Measurements from ENCODE around the gene KIF21A.

KIF21A gene

GRCh38 chr12:39393179-39393578 is 49.7 kb downstream of the KIF21A start:
- TF ChIP-seq CTCF (IDR thresholded peaks at IDR 0.05; ENCODE audit: insufficient read depth, low read depth, low read length, missing control alignments), result no peak
- H3K4me3 ChIP-seq (ENCODE audit: low read depth, low read length), result no peak overlapping the region
- DNase-seq (ENCODE audit: low read depth), result no peak

- TF ChIP-seq CTCF (IDR thresholded peaks at IDR 0.05; ENCODE audit: insufficient read depth, low read depth, low read length, missing control alignments), result no peak
Observed at GRCh38 chr12:39392154-39392925, 50.6 kb downstream of the KIF21A start.

GRCh38 chr12:39390752-39391151 is 52.2 kb downstream of the KIF21A start:
- no peak for DNase-seq (ENCODE audit: low read depth)
- no peak overlapping the region for H3K4me3 ChIP-seq (ENCODE audit: low read depth, low read length)
- TF ChIP-seq CTCF (IDR thresholded peaks at IDR 0.05; ENCODE audit: insufficient read depth, low read depth, low read length, missing control alignments), result no peak

More at GRCh38 chr12:39392154-39392925, 50.6 kb downstream of the KIF21A start:
- no peak overlapping the region for H3K4me3 ChIP-seq (ENCODE audit: low read depth, low read length)
- DNase-seq (ENCODE audit: low read depth), result no peak

GRCh38 chr12:39389399-39390150 is 53.3 kb downstream of the KIF21A start:
- H3K4me3 ChIP-seq (ENCODE audit: low read depth, low read length), result no peak overlapping the region
- DNase-seq (ENCODE audit: low read depth), result no peak
- no peak for TF ChIP-seq CTCF (IDR thresholded peaks at IDR 0.05; ENCODE audit: insufficient read depth, low read depth, low read length, missing control alignments)

GRCh38 chr12:39386335-39386734 is 56.6 kb downstream of the KIF21A start:
- no peak for DNase-seq (ENCODE audit: low read depth)
- no peak overlapping the region for H3K4me3 ChIP-seq (ENCODE audit: low read depth, low read length)
- no peak for TF ChIP-seq CTCF (IDR thresholded peaks at IDR 0.05; ENCODE audit: insufficient read depth, low read depth, low read length, missing control alignments)

GRCh38 chr12:39383114-39383513 is 59.8 kb downstream of the KIF21A start:
- H3K4me3 ChIP-seq (ENCODE audit: low read depth, low read length), result no peak overlapping the region
- TF ChIP-seq CTCF (IDR thresholded peaks at IDR 0.05; ENCODE audit: insufficient read depth, low read depth, low read length, missing control alignments), result no peak
- DNase-seq (ENCODE audit: low read depth), result no peak
